Germinal center (tissue), 1 donor: ENCODE data around the gene GIT1.

Experiments
- DNase-seq: peaks from one replicate; pipeline ENCODE4 v3.0.0; 2012; ENCODE audit warnings: mixed read lengths, low spot score

The GIT1 gene, protein sequence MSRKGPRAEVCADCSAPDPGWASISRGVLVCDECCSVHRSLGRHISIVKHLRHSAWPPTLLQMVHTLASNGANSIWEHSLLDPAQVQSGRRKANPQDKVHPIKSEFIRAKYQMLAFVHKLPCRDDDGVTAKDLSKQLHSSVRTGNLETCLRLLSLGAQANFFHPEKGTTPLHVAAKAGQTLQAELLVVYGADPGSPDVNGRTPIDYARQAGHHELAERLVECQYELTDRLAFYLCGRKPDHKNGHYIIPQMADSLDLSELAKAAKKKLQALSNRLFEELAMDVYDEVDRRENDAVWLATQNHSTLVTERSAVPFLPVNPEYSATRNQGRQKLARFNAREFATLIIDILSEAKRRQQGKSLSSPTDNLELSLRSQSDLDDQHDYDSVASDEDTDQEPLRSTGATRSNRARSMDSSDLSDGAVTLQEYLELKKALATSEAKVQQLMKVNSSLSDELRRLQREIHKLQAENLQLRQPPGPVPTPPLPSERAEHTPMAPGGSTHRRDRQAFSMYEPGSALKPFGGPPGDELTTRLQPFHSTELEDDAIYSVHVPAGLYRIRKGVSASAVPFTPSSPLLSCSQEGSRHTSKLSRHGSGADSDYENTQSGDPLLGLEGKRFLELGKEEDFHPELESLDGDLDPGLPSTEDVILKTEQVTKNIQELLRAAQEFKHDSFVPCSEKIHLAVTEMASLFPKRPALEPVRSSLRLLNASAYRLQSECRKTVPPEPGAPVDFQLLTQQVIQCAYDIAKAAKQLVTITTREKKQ

DNA sequence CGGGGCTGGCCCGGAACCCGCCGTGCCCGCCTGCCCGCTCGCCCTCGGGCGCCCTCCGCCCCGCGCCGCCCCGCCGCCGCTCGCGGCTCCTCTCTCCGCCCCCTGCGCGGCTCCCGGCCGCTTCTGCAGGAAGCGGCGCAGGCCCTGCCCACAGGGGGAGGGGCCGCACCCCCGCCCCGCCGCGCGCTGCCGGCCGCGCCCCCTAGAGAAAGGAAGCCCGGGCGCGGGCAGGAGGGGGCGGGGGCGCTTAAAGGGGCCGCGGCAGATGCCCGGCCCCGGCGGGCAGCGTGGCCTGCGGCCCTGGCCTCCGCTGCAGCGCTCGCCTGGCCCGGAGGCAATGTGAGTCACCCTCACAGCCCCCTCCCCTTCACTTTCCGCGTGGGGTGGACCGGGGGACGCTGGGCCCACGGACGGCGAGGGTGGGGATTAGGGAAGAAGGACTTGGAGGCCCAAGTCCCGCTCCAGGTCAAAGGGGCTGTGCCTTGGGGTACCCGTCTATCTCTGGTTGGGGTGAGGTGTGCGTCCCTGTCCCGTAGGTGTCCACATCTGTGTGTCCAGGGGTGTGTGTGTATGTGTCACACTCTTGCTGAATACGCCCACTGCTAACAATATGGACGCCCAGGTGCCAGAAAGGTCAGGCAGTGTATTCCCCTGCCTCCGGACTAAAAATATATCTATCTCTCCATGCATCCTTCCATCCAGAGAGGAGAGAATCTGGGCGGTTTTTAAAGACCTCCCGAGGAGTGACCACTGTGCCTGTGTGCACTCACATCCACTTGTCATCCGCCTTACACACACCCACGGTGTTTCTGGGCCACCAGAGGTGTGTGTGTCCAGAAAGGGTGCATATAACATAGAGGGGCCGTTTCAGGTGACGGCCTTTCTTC, at the start of gene GIT1:
GIT1 (minus strand) TSS at position 125 of the 887 bp plus-strand sequence. CDS start 270 bp downstream, outside the sequence.
- DNase-seq: peak; percentile 93

DNA sequence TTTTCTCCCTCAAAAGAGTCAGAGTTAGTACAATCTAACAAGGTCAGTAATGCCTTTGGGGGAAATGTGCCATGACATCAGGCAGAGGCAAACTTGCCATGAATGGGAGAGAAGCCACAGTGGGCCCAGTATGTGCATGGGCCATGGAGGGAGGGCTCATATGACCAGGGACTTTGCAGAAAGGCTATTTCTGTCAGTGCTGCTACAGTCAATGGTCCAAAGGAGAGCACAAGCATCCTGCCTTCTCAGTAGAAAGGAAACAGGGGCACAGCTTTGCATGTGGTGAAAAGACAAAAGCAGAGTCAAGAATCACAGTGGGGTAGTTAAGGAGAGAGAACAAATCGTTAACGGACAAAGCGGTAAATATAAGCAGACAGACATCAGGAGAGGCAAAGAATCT, 44.4 kb upstream of the GIT1 start:
- no peak for DNase-seq

DNA sequence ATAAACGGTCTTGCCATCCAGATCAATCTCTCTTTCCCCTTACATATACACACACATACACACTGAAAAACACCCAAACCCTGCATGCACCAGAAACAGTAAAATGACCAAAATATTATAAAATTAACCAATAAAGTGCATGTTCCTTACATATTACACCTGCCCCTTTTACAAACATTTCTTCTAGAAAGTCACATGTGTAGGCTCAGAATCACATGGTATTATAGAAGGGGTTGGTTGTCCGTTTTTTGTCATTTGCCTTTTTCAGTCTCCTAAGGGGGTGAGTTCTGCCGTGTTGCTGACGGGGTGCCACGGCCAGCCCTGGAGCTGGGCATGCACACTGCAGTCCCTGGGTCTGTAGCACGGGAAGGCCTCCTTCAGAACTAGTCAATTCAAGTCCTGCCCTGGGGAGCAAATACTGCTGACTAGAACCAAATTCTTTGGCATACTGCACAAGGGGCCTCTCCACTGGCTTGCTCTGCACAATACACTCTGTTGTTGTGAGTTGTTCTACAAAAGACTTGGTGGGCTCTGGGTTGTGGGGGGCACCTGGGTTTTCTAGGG, 41.3 kb upstream of the GIT1 start:
- DNase-seq: no peak

DNA sequence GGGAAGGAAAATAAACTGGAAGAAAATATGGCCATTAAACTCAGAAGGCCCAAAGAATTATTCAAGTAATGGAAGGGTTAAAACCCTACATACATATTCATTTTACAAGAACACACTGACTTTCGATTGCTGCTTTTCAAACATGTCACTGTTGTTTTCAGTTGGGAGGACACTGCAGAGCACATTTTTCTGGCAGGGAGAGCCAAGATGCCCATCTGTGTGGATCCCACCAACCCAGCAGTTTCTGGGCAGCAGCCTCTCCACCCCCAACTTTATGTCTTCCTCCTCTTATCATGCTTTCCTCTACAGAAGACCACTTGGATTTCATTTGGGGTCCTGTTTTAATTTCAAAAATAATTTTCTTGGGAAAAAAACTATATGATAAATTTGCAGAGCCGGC, 40.4 kb upstream of the GIT1 start:
- no peak for DNase-seq

DNA sequence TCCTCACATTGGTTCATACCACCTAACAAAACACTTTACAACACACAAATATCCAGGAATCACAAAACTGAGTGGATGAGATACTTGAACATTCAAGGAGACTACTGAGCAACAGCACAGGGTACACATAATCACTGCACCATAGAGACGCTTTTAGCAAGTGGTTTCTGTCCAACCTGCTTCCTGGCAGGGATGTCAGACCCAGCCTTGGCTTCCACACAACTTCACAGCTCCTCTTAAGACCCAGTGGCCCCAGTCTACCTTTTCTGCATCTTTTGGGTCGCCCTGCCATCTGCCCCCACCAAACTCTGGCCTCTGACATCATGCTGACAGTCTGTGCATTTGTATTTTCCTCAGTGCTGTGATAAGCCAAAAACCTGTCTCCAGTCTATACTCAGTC, 39.2 kb upstream of the GIT1 start:
- no peak for DNase-seq

DNA sequence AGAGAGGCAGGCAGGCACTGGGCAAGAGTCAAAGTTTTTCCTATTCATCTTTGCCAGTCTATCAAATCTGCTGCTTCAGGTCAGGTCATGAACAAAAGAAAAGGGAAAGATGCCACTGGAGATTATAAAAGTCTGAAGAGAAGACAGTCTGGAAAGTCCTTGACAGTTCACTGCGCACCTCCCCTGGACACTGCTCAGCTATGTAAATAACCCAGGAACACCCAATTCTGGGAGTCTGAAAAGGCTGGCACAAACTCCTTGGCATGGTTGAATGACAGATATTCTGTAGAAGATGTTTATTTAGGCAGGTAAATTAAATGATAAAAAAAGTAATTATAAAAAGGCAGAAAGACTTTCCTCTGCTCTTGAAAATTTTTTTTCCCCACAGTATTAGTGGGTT, 38.5 kb upstream of the GIT1 start:
- no peak for DNase-seq

DNA sequence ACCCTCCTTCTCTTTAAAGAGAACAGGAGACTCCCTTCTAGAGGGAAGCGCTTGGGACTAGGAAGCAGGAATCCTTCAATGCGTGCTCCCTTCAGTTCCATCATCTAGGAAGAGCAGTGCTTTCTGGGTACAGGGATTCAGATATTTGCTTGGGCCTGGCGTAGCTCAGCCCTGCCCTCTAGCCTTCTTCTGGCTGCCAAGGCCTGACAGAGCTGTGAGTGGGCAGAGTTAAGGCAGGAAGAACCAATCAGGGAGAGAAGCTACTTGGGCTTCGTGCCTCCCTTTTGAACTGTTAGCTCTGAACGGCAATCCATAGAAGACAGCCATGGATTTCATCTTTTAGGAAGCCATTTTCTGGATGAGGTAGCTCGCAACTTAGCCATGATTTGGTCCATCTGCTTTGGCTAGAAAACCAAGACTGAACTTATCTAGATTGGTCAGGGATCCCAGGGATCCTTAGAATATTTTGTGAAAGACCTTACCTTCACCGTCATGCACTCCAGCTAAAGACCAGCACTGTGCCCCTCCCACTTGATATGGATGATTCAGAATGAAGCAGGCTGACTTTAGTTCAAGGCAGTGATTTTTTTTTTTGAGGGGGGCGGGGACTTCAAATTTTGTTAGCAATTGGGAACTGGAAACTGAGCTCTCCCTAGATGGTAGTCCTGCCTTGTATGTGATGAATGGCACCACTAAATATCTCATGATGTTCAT, 35.7 kb upstream of the GIT1 start:
- DNase-seq: no peak

DNA sequence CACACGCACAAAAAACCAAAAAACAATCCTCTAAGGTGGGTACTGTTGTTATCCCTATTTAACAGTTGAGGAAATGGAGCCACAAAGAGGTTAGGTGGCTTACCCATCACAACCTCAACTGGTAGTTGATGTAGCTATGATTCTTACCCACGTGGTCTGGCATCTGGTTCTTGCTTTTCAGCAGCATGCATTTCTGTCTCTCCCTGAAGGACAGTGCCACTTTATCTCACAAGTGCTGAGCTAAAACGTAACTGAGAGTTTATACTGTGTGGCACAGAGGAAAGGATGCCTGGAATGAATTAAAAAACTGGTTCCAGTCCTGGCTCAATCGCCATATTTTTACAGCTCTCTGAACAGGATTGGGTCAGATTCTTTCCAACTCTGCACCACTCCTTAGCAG, 35.1 kb upstream of the GIT1 start:
- no peak for DNase-seq

DNA sequence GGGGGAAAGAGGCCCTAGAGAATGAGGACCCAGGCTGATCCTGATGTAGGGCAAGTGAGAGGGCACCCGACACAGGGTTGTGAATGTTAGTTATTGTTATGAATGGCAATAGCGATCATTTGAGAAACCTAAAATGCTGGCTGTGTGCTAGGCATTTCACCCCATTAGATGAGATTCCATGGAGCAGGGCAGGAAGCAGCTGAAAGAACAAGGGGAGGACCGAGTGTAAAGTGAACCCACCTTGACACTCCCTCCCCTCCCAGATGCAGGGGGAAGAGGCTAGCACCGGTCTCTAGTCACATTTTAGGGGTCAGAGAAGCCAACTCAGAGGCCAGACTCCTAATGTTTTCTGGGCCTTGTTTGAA, 33.8 kb upstream of the GIT1 start:
- DNase-seq: no peak

DNA sequence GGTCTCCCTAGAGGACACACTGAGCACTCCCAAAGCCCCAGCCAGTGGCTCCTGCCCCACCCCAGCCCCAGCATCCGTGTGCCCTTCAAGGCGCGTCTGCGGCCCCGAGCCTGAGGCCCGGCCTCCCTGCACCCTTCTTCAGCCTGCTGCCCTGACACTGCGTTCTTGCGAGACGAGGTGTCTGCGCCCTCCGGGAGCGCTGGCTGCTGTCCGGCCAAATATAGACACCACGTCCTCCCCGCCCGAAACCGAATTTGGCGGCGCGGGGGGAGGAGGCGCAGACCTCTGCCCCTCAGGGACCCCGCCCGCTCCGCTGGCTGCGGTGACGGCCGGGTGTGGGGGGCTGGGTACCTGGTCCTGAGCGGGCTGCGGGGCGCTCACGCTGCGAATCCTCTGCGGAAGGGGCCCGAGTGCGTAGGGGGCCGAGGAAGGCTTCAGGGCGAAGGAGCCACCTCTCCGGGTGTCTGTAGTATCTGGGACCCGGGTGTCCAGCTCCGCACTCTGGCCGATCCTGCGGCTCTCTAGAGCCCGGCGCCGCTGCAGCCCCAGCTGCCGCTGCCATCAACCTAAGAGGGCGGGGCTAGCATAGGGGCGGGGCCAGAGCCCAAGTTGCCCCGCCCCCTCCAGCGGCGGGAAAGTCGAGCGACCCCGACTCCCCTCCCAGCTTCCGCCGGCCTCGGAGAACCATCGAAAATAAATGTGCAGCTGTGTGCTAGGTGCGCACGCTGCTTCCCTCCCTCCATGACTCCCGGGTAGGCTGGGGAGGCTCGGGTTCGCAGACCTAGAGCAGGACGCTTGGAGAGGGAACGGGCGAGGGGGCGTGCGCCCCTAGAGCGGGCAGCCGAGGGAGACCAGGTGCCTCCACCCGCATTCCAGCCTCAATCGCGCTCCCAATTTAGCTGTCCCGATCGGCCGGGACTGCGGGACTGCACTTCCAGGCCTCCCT, 33.2 kb upstream of the GIT1 start, which contains the start of gene CORO6:
CORO6 (minus strand) TSS at position 576 of the 946 bp plus-strand sequence. CDS start 1,491 bp downstream, outside the sequence.
- peak; percentile 82 for DNase-seq

DNA sequence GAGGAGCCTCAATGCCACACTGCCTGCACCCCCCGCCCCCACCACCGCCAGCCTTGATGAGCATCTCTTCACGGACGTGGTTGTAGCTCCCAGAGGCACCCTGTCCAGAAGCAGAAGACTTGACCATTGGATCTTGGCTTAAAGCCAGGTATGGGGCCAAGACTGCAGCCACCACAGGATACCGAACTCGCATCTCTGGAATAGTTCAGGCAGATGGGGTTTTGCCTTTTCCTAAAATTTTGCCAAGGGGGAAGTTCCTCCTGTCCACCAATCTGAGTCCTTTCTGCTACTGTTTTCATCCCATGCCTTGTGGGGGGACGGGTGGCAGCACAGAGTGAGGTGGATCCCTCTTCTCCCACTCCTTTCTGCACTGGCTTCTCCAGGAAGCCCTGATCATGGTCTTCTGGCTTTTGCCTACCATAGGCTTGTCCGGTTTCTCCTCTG, 32.3 kb upstream of the GIT1 start:
- DNase-seq: no peak

DNA sequence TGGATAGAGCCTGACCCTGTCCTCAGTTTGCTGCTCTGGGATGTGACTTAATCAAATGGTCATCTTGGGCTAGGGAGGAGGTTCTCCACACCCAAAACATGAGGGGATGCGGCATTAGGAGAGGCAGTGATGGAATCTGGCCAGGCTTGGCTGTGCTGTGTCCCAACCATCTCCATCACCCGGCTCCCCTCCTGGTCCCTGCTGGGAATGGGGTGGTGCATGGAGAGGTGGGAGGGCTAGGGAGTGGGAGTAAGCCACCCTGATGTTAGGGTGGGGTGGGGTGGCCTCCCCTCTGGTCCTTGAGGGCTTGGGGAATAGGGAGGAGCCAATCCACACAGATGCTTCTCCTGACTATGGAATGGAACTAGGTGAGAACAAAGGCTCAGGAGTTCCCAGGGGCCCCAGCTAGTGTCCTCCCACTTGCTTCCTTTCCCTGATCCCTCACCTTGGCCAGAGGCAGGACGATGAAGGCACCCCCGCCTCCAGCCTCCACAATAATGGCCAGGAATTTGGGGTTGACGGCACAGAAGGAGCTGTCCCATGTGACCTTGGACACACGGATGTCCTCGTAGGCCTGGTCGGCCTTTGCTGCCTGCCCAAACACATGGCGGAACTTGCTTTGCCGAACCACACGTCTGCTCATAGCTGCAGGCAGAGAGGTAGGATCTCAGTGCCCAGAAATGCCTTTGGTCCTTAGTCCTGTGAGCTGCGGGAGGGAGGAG, 31.5 kb upstream of the GIT1 start:
- DNase-seq: no peak

DNA sequence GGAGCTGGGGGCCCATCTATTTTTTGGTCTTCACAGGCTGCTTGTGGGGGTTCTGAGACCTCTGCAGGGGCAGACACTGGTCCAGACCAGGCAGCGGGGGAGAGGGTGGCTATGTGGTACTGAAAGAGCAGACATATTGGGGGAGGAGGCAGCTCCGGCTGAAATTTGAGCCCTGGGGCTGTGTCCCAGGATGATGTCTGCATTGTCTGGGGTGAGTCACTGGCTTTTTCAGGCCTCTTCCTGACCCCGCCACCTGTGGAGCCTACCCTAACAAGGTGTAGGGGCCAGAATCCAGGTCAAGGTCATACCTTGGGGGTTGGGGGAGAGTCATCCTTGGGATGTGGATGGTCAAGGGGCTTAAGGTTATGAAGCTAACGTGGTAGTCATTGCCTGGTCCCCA, 30.8 kb upstream of the GIT1 start:
- no peak for DNase-seq

DNA sequence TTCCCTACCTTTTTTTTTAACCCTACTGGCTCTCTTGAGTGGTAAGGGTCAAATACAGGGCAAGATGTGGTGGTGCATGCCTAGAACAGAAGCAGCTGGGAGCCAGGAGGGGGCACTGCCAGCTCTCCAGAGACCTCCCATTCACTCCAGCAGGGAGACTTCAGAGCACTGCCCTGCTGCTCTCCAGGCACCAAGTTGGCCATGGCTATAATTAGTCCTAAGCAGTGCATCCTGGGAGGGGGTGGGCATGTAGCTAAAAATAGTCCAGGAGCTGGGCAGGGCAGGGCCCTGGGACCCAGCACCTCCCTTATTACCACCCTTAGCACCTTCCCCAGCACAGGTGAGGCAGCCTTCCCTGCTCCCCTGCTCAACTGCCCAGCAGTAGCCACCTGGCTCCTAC, 29.8 kb upstream of the GIT1 start:
- no peak for DNase-seq

DNA sequence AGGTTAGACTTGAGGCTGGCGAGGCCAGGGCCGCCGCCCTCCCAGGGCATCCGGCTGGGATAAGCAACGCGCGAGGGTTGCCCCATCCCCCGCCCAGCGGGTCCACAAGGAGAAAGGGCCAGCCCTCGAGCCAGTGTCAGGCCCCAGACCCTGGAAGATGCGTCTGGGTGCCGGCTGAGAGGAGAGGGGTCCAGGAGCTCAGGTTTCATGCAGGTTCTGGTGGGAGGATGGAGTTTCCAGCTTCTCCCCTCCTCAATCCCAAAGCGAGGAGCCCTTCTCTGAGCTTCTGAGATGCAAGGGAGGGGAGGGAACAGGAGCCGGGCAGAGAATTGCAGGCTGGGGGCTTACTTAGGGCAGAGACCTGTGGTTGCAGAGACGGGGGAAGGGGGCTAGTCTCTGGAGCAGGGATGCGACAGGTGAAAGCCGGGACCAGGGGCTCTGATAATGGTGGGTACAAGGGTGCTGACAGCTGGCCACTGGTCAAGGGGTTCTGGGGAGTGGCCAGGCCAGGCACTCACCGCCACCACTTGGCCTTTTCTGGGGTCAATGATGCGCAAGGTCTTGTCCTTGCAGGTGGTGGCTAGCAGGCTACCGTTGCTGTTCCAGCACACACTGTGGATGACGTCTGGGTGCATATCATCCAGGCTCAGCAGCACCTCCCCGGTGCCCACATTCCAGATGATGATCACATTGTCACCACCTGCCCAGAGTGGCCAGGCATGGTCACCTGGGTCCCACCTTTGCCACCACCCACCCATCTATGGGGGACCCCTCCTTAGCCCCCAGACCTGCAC, 29.0 kb upstream of the GIT1 start:
- no peak for DNase-seq

DNA sequence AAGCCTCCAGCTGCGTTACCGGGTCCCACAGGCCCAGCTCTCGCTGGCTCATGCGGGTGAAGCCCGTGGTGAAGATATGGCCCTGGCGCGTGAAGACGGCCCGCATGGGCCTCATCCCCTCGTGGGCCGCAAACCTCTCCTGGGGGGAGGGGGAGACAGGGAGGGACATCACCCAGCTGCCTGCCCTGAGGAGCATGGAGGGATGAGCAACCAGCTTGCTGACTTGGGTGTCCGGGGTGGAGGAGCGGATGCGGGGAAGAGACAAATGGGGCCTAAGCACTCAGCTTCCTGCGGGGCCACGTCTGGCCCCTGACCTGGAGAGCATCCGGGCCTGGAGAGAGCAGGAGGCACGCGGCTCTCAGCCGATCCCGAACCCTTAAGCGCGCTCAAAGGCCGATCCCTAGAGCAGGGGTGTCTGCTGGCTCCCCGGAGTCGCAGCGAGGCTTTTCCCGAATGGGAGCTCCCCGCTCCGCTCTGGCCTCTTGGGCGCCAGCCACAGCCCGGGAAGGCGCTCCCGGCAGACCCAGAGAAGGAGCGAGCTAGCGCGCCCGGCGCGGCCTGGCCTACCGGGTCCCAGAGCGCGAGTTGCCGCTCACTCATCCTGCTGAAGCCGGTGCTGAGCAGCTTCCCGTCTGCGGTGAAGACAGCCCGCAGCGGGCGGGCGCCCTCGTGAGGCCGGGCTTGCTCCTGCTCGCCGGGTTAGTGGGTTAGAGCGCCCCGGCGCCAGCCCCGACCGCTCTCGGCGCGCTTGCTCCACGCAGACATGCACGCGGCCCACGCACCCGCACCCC, 28.2 kb upstream of the GIT1 start:
- DNase-seq: peak; percentile 86

DNA sequence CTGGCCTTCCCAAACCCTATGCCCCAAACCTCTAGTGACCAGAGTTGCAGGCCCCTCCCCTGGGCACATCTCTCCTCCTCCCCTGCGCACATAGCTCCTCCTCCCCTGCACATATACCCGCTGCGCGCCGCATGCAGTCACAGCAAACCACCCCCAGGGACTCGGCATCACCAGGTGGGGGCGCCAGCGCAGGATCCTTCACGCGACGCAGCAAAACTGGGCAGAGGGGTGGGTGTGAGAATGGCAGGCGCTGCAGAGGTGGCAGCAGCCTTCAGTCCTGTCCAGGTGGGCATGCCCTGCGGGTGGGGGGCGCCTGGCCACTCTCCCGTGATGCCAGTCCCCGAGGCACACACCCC, 27.7 kb upstream of the GIT1 start:
- DNase-seq: peak; percentile 93
